K562 (cell line): Measurements from ENCODE around the gene POM121C. TPM values are rescaled to one million over a fixed set of nuclear protein-coding genes. Genes with fewer than 3 reads are reported as not detected.
"Not testable (repeated sequence)": the region's sequence is repeated elsewhere in the genome, so short reads cannot be mapped to it uniquely, and the experiment has no call there.

Source experiments
- L3MBTL2 ChIP-seq: fragments of 450-650 bp; IDR thresholded peaks from 2 replicates; pipeline ENCODE4 v1.6.1; 2016; ENCODE audit warnings: mild to moderate bottlenecking, moderate library complexity
- MGA ChIP-seq: fragments of 450-650 bp; IDR thresholded peaks from 2 replicates; pipeline ENCODE4 v1.6.1; 2016; ENCODE audit warnings: mild to moderate bottlenecking, moderate library complexity
- RBFOX2 ChIP-seq: fragments of 200-400 bp; formaldehyde crosslinking; IDR thresholded peaks from 2 replicates; pipeline ENCODE4 v1.6.1; 2017; ENCODE audit warnings: low read depth, mild to moderate bottlenecking, low read length, moderate library complexity
- ZBTB40 ChIP-seq, 2 experiments: fragments of 450-650 bp in 1 of 2; sonication (generic) in 1 of 2; formaldehyde crosslinking in 1 of 2; IDR thresholded peaks; 2 replicates each; pipeline versions ENCODE4 v1.7.1 to v1.9.0; 2016 to 2022; ENCODE audit warnings: inconsistent platforms in 1 of 2, mild to moderate bottlenecking in 1 of 2, missing genetic modification reagents in 1 of 2
- polyA plus RNA-seq, 8 experiments: library from polyadenylated mRNA; depleted of rRNA in 4 of 8; stranded (reverse) in 5 of 8; unstranded in 3 of 8; fragments of >200 nt; fragmentation: Nextera tagmentation in 2 of 8; fragmentation: Illumina TruSeq in 1 of 8; extraction: Ambion mirVana in 2 of 8; extraction: Trizol in 1 of 8; gene quantifications; 2 replicates each; pipeline versions ENCODE4 v1.2.1 to v1.2.3, GENCODE V29; 2011 to 2014; ENCODE audit warnings: inconsistent platforms in 1 of 8, missing spikeins in 1 of 8
- total RNA-seq, 7 experiments: library from RNA; depleted of rRNA in 6 of 7; stranded (reverse); fragments of >200 nt in 6 of 7; fragmentation: Illumina TruSeq in 2 of 7; extraction: Trizol in 2 of 7; gene quantifications; 2 replicates each; pipeline versions ENCODE4 v1.2.1 to v1.2.3, GENCODE V29; 2011 to 2021; ENCODE audit warnings: low replicate concordance in 1 of 7

The POM121C gene
- total and polyA plus RNA-seq, 9 of the 15 experiments (the other 6 are each of a cell fraction or from before 2014, with no cell fraction given) = 7.1 to 119 (median 21.4) TPM

GRCh38 chr7:75409880-75410822 is 75.9 kb downstream of the POM121C start (continued):
- TF ChIP-seq MGA (peak; percentile 64), ZBTB40 (IDR thresholded peaks at IDR 0.05) (0 out of 2 replicates have a peak, but pooled peaks have one; percentile 25), RBFOX2 (0 out of 2 replicates have a peak, but pooled peaks have one; percentile 29), L3MBTL2 (peak; percentile 61; the same call in 1 of the 2 replicates)
- TF ChIP-seq ZBTB40 (CRISPR knock-in tag; IDR thresholded peaks at IDR 0.05) = not testable (repeated sequence)
